Smooth muscle cell (in vitro differentiated cells): ENCODE results near the gene VSX2. TPM values are rescaled to one million over a fixed set of nuclear protein-coding genes. Genes with fewer than 3 reads are reported as not detected.

Source experiments
- DNase-seq: peaks from one replicate; lab custom pipeline; 2025; ENCODE audit not compliant: unreplicated experiment; lab: John Stamatoyannopoulos, UW
- H2AFZ ChIP-seq: fragments of 200-600 bp; sonication (generic); 2 replicates; pipeline ENCODE4 v1.6.0; 2016; ENCODE audit warnings: antibody characterized with exemption, low read depth, mild to moderate bottlenecking
- H3F3A ChIP-seq: fragments of 200-600 bp; sonication (generic); 2 replicates; pipeline ENCODE4 v1.6.0; 2017; ENCODE audit warnings: antibody characterized with exemption, low read depth
- H3K27ac ChIP-seq: fragments of 200-600 bp; sonication (generic); 2 replicates; pipeline ENCODE4 v1.5.1; 2016; ENCODE audit warnings: low read depth, mild to moderate bottlenecking
- H3K27me3 ChIP-seq: fragments of 200-600 bp; sonication (generic); 2 replicates; pipeline ENCODE4 v1.6.1; 2016; ENCODE audit warnings: low read depth, mild to moderate bottlenecking
- H3K36me3 ChIP-seq: fragments of 200-600 bp; sonication (generic); 2 replicates; pipeline ENCODE4 v1.5.1; 2016; ENCODE audit warnings: low read depth
- H3K4me1 ChIP-seq: fragments of 200-600 bp; sonication (generic); 2 replicates; pipeline ENCODE4 v1.5.1; 2016; ENCODE audit warnings: low read depth
- H3K4me2 ChIP-seq: fragments of 200-600 bp; sonication (generic); 2 replicates; pipeline ENCODE4 v1.6.0; 2016; ENCODE audit warnings: mild to moderate bottlenecking
- H3K4me3 ChIP-seq: fragments of 200-600 bp; sonication (generic); 2 replicates; pipeline ENCODE4 v1.5.1; 2016; ENCODE audit warnings: mild to moderate bottlenecking
- H3K79me2 ChIP-seq: fragments of 200-600 bp; sonication (generic); 2 replicates; pipeline ENCODE4 v1.6.0; 2016; ENCODE audit warnings: low read depth, mild to moderate bottlenecking
- H3K9ac ChIP-seq: fragments of 200-600 bp; sonication (generic); 2 replicates; pipeline ENCODE4 v1.6.0; 2016; ENCODE audit warnings: low read depth
- H3K9me3 ChIP-seq: fragments of 200-600 bp; sonication (generic); replicated peaks from 2 replicates; pipeline ENCODE4 v1.5.1; 2016; ENCODE audit warnings: low read depth
- H4K20me1 ChIP-seq: fragments of 200-600 bp; sonication (generic); 2 replicates; pipeline ENCODE4 v1.6.0; 2016; ENCODE audit warnings: low read depth
- CTCF ChIP-seq: fragments of 200-600 bp; sonication (generic); IDR thresholded peaks from 2 replicates; pipeline ENCODE4 v1.5.1; 2017; ENCODE audit warnings: borderline replicate concordance, mild to moderate bottlenecking, antibody characterized with exemption; ENCODE audit not compliant: insufficient read depth, poor library complexity, severe bottlenecking
- WGBS: methylation state at CpG from one replicate; pipeline ENCODE4 v1.1.7; 2016; ENCODE audit warnings: low lambda C conversion rate; 5-methylcytosine and 5-hydroxymethylcytosine counted together
- polyA plus RNA-seq: library from polyadenylated mRNA; unstranded; fragments of >200 nt; fragmentation: Nextera tagmentation; extraction: Ambion mirVana; gene quantifications from 2 replicates; pipeline ENCODE4 v1.2.1, GENCODE V29; 2016
- total RNA-seq: library from RNA; depleted of rRNA; stranded (reverse); fragments of >200 nt; gene quantifications from 2 replicates; pipeline ENCODE4 v1.2.3, GENCODE V29; 2014

Gene VSX2
- total and polyA plus RNA-seq, 2 experiments from 2014 or later, result not detected

- Histone ChIP-seq H3K27me3 (peaks cover 98% of the 10 kb centered on the region), H3K36me3 (no peaks in the 10 kb centered on the region), H3K4me2 (no peak overlapping the region), H3F3A (no peaks in the 10 kb centered on the region), H3K9ac (no peak overlapping the region), H3K9me3 (no peaks in the 10 kb centered on the region), H3K4me1 (peaks cover 8% of the 10 kb centered on the region), H3K79me2 (no peaks in the 10 kb centered on the region), H3K27ac (no peak overlapping the region), H4K20me1 (no peaks in the 10 kb centered on the region), H3K4me3 (no peak overlapping the region), H2AFZ (no peak overlapping the region)
- DNase-seq, result no peak
- WGBS, result 37% methylated on average over 5 of the region's 5 CpGs
- no peak for TF ChIP-seq CTCF
Observed at GRCh38 chr14:74243051-74243450, 3.8 kb downstream of the VSX2 start.

- 46% methylated on average over 2 of the region's 3 CpGs for WGBS
- no peak for DNase-seq
- no peak overlapping the region for H3K4me3 ChIP-seq
- H3K36me3 ChIP-seq, result no peaks in the 10 kb centered on the region
- H3K27ac ChIP-seq, result no peak overlapping the region
- no peak overlapping the region for H3K4me2 ChIP-seq
- TF ChIP-seq CTCF, result peak; percentile 3
- peaks cover 8% of the 10 kb centered on the region for H3K4me1 ChIP-seq
- H3K27me3 ChIP-seq, result peaks cover 98% of the 10 kb centered on the region
- H3F3A ChIP-seq, result no peaks in the 10 kb centered on the region
- no peaks in the 10 kb centered on the region for H3K9me3 ChIP-seq
- no peak overlapping the region for H3K9ac ChIP-seq
- H3K79me2 ChIP-seq, result no peaks in the 10 kb centered on the region
- no peak overlapping the region for H2AFZ ChIP-seq
- H4K20me1 ChIP-seq, result no peaks in the 10 kb centered on the region
Observed at GRCh38 chr14:74244115-74244514, 4.9 kb downstream of the VSX2 start.

GRCh38 chr14:74245292-74245691, 6.0 kb downstream of the VSX2 start:
- WGBS, result 75% methylated on average over 7 of the region's 7 CpGs
- H4K20me1 ChIP-seq, result no peaks in the 10 kb centered on the region
- H3K79me2 ChIP-seq, result no peaks in the 10 kb centered on the region
- no peak for TF ChIP-seq CTCF
- no peak overlapping the region for H3K4me3 ChIP-seq
- H3K4me1 ChIP-seq, result peaks cover 7% of the 10 kb centered on the region
- H3K27me3 ChIP-seq, result peaks cover 97% of the 10 kb centered on the region
- H3K9me3 ChIP-seq, result no peaks in the 10 kb centered on the region
- H3F3A ChIP-seq, result no peaks in the 10 kb centered on the region
- H2AFZ ChIP-seq, result no peak overlapping the region
- DNase-seq, result no peak
- no peak overlapping the region for H3K9ac ChIP-seq
- H3K27ac ChIP-seq, result no peak overlapping the region
- H3K4me2 ChIP-seq, result no peak overlapping the region
- H3K36me3 ChIP-seq, result no peaks in the 10 kb centered on the region

- H3K4me1 ChIP-seq, result peaks cover 4% of the 10 kb centered on the region
- H3K4me2 ChIP-seq, result no peak overlapping the region
- H3K9ac ChIP-seq, result no peak overlapping the region
- no peak for DNase-seq
- 71% methylated on average over 8 of the region's 8 CpGs for WGBS
- no peak for TF ChIP-seq CTCF
- no peaks in the 10 kb centered on the region for H3K9me3 ChIP-seq
- H3K36me3 ChIP-seq, result no peaks in the 10 kb centered on the region
- no peak overlapping the region for H3K27ac ChIP-seq
- H3K27me3 ChIP-seq, result peaks cover 87% of the 10 kb centered on the region
- no peaks in the 10 kb centered on the region for H3K79me2 ChIP-seq
- H3F3A ChIP-seq, result no peaks in the 10 kb centered on the region
- H3K4me3 ChIP-seq, result no peak overlapping the region
- no peaks in the 10 kb centered on the region for H4K20me1 ChIP-seq
- no peak overlapping the region for H2AFZ ChIP-seq
Observed at GRCh38 chr14:74246542-74246941, 7.3 kb downstream of the VSX2 start.
